GM23338 (cell line): ENCODE measurements around the gene RPTOR. TPM values are rescaled to one million over a fixed set of nuclear protein-coding genes. Genes with fewer than 3 reads are reported as not detected.

Experiments used
- ATAC-seq: fragments of 200-7000 bp; cut with Tn5 transposase; 3 replicates; pipeline ENCODE4 v1.9.1; 2020
- DNase-seq: peaks from one replicate; pipeline ENCODE4 v3.0.0-alpha.2; 2015; ENCODE audit warnings: low spot score
- H2AFZ ChIP-seq: fragments of 200-600 bp; sonication (generic); 2 replicates; pipeline ENCODE4 v1.8.0; 2016; ENCODE audit warnings: antibody characterized with exemption, mild to moderate bottlenecking, moderate library complexity
- H3F3A ChIP-seq: fragments of 200-600 bp; sonication (generic); replicated peaks from 2 replicates; pipeline ENCODE4 v1.8.0; 2017; ENCODE audit warnings: antibody characterized with exemption, mixed run types, low read depth
- H3K27ac ChIP-seq: fragments of 200-600 bp; sonication (generic); 2 replicates; pipeline ENCODE4 v1.6.1; 2016; ENCODE audit warnings: low read depth
- H3K27me3 ChIP-seq: fragments of 200-600 bp; sonication (generic); 2 replicates; pipeline ENCODE4 v1.8.0; 2016; ENCODE audit warnings: mild to moderate bottlenecking, mixed run types, moderate library complexity; ENCODE audit not compliant: insufficient read depth
- H3K36me3 ChIP-seq: fragments of 200-600 bp; sonication (generic); 2 replicates; pipeline ENCODE4 v1.8.0; 2016; ENCODE audit warnings: mild to moderate bottlenecking; ENCODE audit not compliant: insufficient read depth
- H3K4me1 ChIP-seq: fragments of 200-600 bp; sonication (generic); 2 replicates; pipeline ENCODE4 v1.8.0; 2016; ENCODE audit warnings: mild to moderate bottlenecking, moderate library complexity; ENCODE audit not compliant: insufficient read depth
- H3K4me2 ChIP-seq: fragments of 200-600 bp; sonication (generic); 2 replicates; pipeline ENCODE4 v1.7.1; 2017; ENCODE audit warnings: mixed run types
- H3K4me3 ChIP-seq: fragments of 200-600 bp; sonication (generic); 2 replicates; pipeline ENCODE4 v1.6.1; 2016; ENCODE audit warnings: mixed run types
- H3K79me2 ChIP-seq: fragments of 200-600 bp; sonication (generic); replicated peaks from 2 replicates; pipeline ENCODE4 v1.8.0; 2017; ENCODE audit warnings: mild to moderate bottlenecking; ENCODE audit not compliant: insufficient read depth
- H3K9me2 ChIP-seq: fragments of 200-600 bp; sonication (generic); 2 replicates; pipeline ENCODE4 v1.8.0; 2017; ENCODE audit not compliant: insufficient read depth
- H4K20me1 ChIP-seq: fragments of 200-600 bp; sonication (generic); replicated peaks from 2 replicates; pipeline ENCODE4 v1.8.0; 2017; ENCODE audit warnings: mild to moderate bottlenecking; ENCODE audit not compliant: insufficient read depth
- H3K27ac Mint-ChIP-seq: 2 replicates; pipeline ENCODE4 v1.8.0; 2020; ENCODE audit warnings: inconsistent platforms, mild to moderate bottlenecking, moderate library complexity, mixed read lengths
- H3K27me3 Mint-ChIP-seq: 3 replicates; pipeline ENCODE4 v1.8.0; 2022; ENCODE audit warnings: low read depth, mild to moderate bottlenecking, moderate library complexity, mixed read lengths, inconsistent platforms; ENCODE audit not compliant: insufficient read depth, poor library complexity
- H3K36me3 Mint-ChIP-seq: 3 replicates; pipeline ENCODE4 v1.8.0; 2021; ENCODE audit warnings: low read depth, mild to moderate bottlenecking, inconsistent platforms, moderate library complexity, mixed read lengths
- H3K4me1 Mint-ChIP-seq: 3 replicates; pipeline ENCODE4 v1.8.0; 2020; ENCODE audit warnings: mild to moderate bottlenecking, inconsistent platforms, mixed read lengths
- H3K4me3 Mint-ChIP-seq: 3 replicates; pipeline ENCODE4 v1.8.0; 2021; ENCODE audit warnings: moderate library complexity, mild to moderate bottlenecking, inconsistent platforms, mixed read lengths
- H3K9me3 Mint-ChIP-seq: 3 replicates; pipeline ENCODE4 v1.8.0; 2020; ENCODE audit warnings: moderate library complexity, mild to moderate bottlenecking, inconsistent platforms, mixed read lengths
- CREB1 ChIP-seq: fragments of 250-450 bp; sonication (Bioruptor Pico); IDR thresholded peaks from 2 replicates; pipeline ENCODE4 v1.5.0; 2020; ENCODE audit warnings: low read depth, mild to moderate bottlenecking, moderate library complexity
- JUNB ChIP-seq: IDR thresholded peaks from one replicate; pipeline ENCODE4 v1.6.1; 2016; ENCODE audit warnings: antibody characterized with exemption; ENCODE audit not compliant: unreplicated experiment
- POLR2AphosphoS5 ChIP-seq: IDR thresholded peaks from 2 replicates; pipeline ENCODE4 v1.6.1; 2016; ENCODE audit warnings: antibody characterized with exemption, low read depth
- ZNF331 ChIP-seq: fragments of 250-450 bp; sonication (Bioruptor Pico); IDR thresholded peaks from 2 replicates; pipeline ENCODE4 v1.5.0; 2020; ENCODE audit warnings: low read depth, mild to moderate bottlenecking, moderate library complexity
- polyA plus RNA-seq: library from polyadenylated mRNA; unstranded; fragments of >200 nt; fragmentation: Nextera tagmentation; extraction: Ambion mirVana; gene quantifications from 2 replicates; pipeline ENCODE4 v1.2.1, GENCODE V29; 2016
- total RNA-seq: library from RNA; depleted of rRNA; stranded (reverse); fragments of >200 nt; shearing (Covaris generic); gene quantifications from 2 replicates; pipeline ENCODE4 v1.2.3, GENCODE V29; 2014
- TF ChIP-seq, protein P1 (sequence below): fragments of 250-450 bp; sonication (Bioruptor Pico); IDR thresholded peaks from 2 replicates; pipeline ENCODE4 v1.5.0; 2020; ENCODE audit warnings: mild to moderate bottlenecking, moderate library complexity
- TF ChIP-seq, protein P2 (sequence below), 2 experiments: fragments of 200-600 bp in 1 of 2; sonication (generic) in 1 of 2; conservative IDR thresholded peaks; 2 replicates each; pipeline versions ENCODE4 v1.5.1 to v1.6.1; 2016 to 2017; ENCODE audit warnings: antibody characterized with exemption in 2 of 2, low read depth in 2 of 2, mild to moderate bottlenecking in 2 of 2, moderate library complexity in 1 of 2
- TF ChIP-seq, protein P3 (sequence below): IDR thresholded peaks from 2 replicates; pipeline ENCODE4 v1.6.1; 2016; ENCODE audit warnings: antibody characterized with exemption

Gene RPTOR
- total and polyA plus RNA-seq, 2 experiments from 2014 or later = 9.5 to 38.0 TPM

DNA sequence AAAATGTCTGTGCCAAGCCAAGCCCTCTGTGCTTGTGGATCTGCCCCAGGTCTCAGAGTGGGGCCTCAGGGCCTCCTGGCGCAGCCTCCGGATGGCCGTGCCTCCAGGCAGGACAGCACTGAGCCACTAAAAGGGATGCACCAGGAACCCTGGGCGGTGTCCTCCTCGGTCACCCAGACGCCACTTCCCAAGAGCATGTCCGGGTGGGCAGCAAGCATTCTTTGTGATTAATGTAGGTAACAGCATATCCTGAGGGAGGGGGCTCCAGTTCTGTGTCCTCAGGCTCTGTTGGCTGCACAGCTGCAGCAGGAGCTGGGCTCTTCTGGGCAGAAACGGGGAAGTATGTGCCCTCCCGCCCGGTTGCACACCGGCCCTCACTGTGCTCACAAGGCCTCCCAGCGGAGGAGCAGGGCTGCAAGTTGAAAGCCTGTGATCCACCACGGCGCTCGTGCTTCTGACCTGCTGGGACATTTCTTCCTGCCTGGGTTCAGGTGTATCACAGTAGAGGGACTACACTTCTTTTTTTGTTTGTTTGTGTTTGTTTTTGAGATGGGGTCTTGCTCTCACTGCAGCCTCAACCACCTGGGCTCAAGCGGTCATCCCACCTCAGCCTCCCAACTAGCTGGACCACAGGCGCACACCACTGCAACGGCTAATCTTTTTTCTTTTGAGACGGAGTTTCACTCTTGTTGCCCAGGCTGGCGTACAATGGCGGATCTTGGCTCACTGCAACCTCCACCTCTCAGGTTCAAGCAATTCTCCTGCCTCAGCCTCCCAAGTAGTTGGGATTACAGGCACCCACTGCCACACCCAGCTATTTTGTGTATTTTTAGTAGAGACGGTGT is 409.1 kb downstream of the RPTOR start:
- peaks cover 3% of the 10 kb centered on the region; the same call in 1 of the 3 replicates for H3K36me3 Mint-ChIP-seq
- DNase-seq (no peak), ATAC-seq (no peak)
- Histone ChIP-seq H3K27ac (no peak overlapping the region), H3K79me2 (no peaks in the 10 kb centered on the region), H3K4me2 (no peak overlapping the region), H3K4me3 (no peak overlapping the region), H2AFZ (no peak overlapping the region), H3K27me3 (no peaks in the 10 kb centered on the region), H3K9me2 (no peaks in the 10 kb centered on the region), H3K36me3 (no peaks in the 10 kb centered on the region), H3F3A (no peaks in the 10 kb centered on the region), H3K4me1 (no peaks in the 10 kb centered on the region), H4K20me1 (no peaks in the 10 kb centered on the region)
- no peak overlapping the region for H3K27ac Mint-ChIP-seq
- TF ChIP-seq ZNF331 (no peak), CREB1 (no peak), POLR2AphosphoS5 (no peak), JUNB (no peak)
- TF ChIP-seq, protein P1, sequence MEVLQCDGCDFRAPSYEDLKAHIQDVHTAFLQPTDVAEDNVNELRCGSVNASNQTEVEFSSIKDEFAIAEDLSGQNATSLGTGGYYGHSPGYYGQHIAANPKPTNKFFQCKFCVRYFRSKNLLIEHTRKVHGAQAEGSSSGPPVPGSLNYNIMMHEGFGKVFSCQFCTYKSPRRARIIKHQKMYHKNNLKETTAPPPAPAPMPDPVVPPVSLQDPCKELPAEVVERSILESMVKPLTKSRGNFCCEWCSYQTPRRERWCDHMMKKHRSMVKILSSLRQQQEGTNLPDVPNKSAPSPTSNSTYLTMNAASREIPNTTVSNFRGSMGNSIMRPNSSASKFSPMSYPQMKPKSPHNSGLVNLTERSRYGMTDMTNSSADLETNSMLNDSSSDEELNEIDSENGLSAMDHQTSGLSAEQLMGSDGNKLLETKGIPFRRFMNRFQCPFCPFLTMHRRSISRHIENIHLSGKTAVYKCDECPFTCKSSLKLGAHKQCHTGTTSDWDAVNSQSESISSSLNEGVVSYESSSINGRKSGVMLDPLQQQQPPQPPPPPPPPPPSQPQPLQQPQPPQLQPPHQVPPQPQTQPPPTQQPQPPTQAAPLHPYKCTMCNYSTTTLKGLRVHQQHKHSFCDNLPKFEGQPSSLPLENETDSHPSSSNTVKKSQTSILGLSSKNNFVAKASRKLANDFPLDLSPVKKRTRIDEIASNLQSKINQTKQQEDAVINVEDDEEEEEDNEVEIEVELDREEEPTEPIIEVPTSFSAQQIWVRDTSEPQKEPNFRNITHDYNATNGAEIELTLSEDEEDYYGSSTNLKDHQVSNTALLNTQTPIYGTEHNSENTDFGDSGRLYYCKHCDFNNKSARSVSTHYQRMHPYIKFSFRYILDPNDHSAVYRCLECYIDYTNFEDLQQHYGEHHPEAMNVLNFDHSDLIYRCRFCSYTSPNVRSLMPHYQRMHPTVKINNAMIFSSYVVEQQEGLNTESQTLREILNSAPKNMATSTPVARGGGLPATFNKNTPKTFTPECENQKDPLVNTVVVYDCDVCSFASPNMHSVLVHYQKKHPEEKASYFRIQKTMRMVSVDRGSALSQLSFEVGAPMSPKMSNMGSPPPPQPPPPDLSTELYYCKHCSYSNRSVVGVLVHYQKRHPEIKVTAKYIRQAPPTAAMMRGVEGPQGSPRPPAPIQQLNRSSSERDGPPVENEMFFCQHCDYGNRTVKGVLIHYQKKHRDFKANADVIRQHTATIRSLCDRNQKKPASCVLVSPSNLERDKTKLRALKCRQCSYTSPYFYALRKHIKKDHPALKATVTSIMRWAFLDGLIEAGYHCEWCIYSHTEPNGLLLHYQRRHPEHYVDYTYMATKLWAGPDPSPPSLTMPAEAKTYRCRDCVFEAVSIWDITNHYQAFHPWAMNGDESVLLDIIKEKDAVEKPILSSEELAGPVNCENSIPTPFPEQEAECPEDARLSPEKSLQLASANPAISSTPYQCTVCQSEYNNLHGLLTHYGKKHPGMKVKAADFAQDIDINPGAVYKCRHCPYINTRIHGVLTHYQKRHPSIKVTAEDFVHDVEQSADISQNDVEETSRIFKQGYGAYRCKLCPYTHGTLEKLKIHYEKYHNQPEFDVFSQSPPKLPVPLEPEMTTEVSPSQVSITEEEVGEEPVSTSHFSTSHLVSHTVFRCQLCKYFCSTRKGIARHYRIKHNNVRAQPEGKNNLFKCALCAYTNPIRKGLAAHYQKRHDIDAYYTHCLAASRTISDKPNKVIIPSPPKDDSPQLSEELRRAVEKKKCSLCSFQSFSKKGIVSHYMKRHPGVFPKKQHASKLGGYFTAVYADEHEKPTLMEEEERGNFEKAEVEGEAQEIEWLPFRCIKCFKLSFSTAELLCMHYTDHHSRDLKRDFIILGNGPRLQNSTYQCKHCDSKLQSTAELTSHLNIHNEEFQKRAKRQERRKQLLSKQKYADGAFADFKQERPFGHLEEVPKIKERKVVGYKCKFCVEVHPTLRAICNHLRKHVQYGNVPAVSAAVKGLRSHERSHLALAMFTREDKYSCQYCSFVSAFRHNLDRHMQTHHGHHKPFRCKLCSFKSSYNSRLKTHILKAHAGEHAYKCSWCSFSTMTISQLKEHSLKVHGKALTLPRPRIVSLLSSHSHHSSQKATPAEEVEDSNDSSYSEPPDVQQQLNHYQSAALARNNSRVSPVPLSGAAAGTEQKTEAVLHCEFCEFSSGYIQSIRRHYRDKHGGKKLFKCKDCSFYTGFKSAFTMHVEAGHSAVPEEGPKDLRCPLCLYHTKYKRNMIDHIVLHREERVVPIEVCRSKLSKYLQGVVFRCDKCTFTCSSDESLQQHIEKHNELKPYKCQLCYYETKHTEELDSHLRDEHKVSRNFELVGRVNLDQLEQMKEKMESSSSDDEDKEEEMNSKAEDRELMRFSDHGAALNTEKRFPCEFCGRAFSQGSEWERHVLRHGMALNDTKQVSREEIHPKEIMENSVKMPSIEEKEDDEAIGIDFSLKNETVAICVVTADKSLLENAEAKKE (CRISPR knock-in tag) = no peak
- TF ChIP-seq, protein P2, sequence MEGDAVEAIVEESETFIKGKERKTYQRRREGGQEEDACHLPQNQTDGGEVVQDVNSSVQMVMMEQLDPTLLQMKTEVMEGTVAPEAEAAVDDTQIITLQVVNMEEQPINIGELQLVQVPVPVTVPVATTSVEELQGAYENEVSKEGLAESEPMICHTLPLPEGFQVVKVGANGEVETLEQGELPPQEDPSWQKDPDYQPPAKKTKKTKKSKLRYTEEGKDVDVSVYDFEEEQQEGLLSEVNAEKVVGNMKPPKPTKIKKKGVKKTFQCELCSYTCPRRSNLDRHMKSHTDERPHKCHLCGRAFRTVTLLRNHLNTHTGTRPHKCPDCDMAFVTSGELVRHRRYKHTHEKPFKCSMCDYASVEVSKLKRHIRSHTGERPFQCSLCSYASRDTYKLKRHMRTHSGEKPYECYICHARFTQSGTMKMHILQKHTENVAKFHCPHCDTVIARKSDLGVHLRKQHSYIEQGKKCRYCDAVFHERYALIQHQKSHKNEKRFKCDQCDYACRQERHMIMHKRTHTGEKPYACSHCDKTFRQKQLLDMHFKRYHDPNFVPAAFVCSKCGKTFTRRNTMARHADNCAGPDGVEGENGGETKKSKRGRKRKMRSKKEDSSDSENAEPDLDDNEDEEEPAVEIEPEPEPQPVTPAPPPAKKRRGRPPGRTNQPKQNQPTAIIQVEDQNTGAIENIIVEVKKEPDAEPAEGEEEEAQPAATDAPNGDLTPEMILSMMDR (conservative IDR thresholded peaks at IDR 0.05; ENCODE audit: low read depth in 2 of 2) = no peak
- TF ChIP-seq, protein P3, sequence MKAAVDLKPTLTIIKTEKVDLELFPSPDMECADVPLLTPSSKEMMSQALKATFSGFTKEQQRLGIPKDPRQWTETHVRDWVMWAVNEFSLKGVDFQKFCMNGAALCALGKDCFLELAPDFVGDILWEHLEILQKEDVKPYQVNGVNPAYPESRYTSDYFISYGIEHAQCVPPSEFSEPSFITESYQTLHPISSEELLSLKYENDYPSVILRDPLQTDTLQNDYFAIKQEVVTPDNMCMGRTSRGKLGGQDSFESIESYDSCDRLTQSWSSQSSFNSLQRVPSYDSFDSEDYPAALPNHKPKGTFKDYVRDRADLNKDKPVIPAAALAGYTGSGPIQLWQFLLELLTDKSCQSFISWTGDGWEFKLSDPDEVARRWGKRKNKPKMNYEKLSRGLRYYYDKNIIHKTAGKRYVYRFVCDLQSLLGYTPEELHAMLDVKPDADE = no peak
- no peak overlapping the region for H3K4me3 Mint-ChIP-seq
- no peaks in the 10 kb centered on the region for H3K4me1 Mint-ChIP-seq
- no peaks in the 10 kb centered on the region for H3K9me3 Mint-ChIP-seq
- peaks cover 8% of the 10 kb centered on the region for H3K27me3 Mint-ChIP-seq
